HTERT RPE-1 (cell line): ENCODE measurements around the gene NTNG2.

Experiments used
- in situ Hi-C: fragments of 300-500 bp; cut with MboI; formaldehyde crosslinking; loops from 4 replicates; pipeline ENCODE4 v1.14.3; 2020; ENCODE audit warnings: low sequenced_read_pairs

NTNG2 gene

DNA sequence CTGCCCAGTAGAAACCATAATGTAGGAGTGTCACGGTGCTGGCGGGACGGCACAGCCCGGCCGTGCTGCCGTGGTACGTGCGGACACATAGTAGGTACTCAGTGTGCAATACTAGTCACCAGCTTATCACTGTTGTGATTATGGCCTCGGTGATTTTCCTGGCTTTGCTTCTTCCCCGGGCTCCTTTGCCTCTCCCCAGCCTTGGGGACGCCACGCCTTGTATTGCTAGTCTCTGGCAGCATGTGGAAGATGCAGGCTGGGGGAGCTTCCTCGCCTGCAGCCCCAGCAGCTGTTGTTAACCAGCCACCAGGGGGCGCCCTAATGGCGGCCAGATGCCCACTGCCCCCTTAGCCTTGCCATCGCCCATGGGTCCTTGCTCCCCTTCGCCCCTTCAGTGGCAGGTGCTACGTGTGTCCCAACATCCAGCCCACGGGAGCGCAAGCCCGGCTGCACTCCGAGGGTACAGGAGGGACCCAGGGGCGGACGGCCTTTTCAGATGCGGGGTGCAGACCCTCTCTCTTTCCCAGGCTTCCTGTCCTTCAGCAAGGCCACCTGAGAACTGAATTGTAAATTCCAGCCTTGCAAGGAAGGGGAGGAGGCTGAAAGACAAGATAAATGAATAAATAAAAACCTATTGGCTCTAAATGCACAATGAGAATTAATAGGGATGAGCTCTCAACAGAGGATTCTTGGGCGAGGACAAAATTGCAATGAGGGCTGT lies 8.0 kb downstream of the NTNG2 start:
- in situ Hi-C loops, result no loop called here

DNA sequence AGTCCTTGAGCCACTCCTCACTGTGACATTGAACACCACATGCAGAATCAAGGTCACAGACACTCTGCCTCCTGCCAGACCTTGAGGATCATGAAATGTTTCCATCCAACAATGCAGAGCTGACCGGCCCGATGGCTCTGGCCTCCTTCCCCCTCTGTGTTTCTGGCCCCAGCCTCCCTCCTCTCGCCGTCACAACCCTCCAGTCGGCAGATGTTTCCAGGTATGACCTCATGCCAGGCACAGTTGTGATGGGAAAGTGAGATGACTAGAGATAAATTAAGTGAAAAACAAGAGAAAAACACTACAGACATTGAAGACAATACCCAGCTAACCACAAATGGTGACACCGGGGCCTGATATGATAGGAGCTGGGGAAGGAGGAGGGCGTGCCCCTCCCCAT lies 9.8 kb downstream of the NTNG2 start:
- in situ Hi-C loops, result no loop called here

DNA sequence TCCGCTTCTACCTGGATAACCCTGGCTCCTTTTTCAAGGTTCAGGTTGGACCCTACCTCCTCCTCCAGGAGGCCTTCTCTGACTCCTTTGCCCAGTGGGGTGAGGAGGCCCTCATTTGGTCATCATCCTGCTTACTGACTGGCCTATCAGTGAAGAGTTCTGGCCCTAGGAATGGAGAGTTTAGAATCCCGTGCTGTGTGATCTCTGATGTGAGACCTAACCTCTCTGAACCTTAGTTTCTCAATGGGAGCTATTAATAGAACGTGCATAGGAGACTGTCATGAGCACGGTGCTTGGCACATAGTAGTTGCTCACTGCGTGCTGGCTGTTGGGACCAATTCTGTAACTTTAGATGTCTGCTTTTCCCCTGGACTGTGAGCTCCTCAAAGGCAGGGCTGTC lies 10.3 kb downstream of the NTNG2 start:
- in situ Hi-C loops, result no loop called here

DNA sequence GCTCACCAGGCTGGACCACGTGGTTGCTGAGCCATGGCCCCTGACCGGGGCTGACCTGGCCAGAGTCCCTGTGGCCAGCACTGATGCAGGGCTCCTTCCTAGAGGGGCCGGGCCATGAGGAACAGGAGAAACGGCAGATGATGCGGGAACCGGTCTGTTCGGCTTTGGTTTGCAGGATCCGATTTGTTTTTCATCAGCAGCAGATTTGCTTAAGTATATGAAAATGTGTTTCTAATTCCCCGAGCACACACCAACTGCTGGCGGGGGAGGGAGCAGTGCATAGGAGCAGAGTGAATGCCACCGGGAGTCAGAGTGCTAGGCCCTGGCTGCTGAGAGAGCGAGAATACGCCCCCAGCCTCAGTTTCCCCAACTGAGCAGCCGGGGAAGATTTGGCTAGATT lies 13.6 kb downstream of the NTNG2 start:
- in situ Hi-C loops, result no loop called here

DNA sequence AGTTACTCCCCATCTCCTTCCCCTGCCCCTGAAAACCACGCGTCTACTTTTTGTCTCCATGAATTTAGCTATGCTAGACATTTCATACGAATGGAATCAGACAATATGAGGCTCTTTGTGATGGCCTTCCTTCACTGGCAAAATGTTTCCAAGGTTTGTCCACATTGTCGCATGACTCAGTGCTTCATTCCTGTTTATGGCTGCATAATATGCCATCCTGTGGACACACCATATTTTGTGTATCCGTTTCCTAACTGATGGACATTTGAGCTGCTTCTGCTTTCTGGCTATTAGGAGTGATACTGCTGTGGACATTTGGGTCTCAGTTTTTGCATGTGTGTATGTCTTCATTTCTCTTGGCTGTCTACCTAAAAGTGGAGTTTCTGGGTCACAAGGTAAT lies 14.5 kb downstream of the NTNG2 start:
- in situ Hi-C loops, result no loop called here

DNA sequence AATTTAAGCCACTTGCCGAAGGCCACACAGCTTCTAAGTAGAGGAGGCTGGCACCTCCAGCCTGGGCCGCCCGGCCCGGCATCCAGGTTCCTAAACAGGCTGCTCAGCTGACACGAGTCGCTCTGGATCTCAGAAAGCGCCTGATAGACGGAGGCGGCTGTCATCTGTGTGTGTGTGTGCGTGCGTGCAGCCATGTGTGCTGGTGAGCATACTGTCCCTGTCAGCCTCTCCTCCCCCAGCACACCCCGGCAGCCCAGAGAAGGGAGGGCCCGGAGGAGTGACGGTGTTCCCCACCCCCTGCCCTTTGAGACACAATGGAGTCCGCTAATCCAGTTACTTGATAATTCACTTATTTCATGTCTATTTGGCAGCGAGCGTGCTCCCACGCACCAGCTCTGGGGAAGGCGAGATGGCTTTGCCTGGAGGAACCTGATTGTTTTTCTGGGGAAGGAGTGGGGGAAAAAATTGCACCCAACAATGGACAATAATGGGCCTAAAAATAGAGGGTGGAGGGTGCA lies 20.0 kb downstream of the NTNG2 start:
- in situ Hi-C loops, result no loop called here

DNA sequence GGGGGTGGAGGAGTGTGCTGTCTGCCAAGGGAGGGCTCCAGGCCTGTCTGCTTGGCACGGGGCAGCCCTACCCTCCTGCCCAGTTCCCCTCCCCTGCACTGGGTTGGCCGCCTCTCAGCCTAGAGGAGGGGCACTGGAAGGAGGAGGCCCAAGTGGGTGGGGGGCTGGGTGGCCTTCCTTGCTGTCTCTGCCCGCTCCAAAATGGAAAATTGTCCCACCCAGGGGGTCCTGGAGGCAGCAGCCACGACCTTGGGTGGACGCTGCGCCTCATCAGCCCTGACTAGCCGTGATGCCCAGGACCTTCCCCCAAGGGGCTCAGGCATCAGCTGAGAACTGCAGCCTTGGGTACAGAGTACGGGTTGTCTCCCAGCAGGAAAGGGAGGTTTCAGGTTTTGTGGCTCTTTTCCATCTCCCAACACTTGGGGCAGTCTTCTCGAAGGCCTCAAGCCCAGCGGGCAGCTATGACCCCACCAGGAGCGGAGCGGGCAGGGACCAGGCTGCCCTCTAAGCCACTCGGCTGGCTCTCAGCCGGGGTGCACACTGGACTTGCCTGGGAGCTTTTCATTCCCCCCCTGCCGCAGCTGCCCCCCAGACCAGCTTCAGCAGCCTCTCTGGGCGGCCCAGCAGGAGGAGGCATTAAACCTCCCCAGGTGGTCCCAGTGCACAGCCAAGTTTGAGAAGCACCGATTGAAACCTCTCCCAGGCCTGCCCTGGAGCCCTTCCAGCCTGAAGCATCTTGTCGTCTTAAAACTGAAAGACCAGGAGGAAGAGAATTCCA lies 20.6 kb downstream of the NTNG2 start:
- in situ Hi-C loops, result no loop called here

DNA sequence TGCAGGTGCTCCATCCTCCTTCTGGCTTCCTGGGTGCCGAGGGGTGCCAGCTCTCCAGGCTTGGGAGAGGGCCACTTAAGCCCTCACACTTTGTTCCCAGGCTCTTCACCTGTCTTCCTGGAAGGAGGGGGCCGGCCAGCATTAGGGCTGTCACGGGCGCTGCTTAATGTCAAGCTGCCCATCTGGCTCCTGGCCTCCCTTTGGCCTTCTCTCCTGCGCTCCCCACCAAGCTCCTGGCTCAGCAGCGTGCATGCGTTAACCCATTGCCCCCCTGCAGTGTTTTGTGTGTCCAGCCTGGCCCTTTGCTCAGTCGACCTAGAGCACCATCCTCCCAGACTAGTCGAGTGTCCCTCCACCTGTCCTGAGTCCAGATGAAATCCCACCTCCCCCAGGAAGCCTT lies 21.3 kb downstream of the NTNG2 start:
- in situ Hi-C loops, result no loop called here

DNA sequence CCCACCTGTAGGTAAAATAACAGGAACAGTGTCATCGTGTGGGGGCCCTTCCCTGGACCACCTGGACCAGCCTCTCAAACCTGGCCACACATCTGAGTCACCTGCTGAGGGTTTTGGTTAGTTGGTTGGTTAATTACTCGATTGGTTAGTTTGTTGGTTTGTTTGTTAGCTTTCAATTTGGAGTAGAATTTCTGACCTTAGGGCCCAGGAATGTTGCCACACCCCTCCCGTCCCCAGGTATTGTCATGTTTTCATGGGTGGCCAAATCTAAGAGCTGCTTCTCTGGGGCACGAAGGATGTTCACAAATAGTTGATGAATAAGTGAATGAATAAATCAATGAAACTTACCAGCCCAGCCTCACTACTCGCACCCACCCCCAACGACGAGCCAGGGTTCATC lies 21.9 kb downstream of the NTNG2 start:
- in situ Hi-C loops, result no loop called here

DNA sequence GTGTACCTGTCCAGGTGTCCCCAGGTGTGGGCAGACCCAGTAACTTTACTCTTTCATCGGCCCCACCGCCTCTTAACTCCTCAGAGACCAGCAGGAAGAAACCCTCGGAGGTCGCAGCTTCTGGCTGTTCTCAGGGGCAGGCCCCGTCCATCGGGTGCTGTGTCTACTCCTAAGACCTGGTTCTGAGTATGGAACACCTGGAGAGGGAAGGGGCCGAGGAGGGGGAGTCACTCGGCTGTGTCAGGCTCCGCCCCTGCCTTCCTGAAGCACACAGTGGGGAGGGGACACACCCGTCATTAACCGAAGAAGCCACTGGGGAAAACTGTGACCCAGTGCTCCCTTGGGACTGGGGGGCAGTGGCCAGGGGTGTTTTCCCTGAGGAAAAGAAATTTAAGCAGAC lies 22.3 kb downstream of the NTNG2 start:
- in situ Hi-C loops, result no loop called here

DNA sequence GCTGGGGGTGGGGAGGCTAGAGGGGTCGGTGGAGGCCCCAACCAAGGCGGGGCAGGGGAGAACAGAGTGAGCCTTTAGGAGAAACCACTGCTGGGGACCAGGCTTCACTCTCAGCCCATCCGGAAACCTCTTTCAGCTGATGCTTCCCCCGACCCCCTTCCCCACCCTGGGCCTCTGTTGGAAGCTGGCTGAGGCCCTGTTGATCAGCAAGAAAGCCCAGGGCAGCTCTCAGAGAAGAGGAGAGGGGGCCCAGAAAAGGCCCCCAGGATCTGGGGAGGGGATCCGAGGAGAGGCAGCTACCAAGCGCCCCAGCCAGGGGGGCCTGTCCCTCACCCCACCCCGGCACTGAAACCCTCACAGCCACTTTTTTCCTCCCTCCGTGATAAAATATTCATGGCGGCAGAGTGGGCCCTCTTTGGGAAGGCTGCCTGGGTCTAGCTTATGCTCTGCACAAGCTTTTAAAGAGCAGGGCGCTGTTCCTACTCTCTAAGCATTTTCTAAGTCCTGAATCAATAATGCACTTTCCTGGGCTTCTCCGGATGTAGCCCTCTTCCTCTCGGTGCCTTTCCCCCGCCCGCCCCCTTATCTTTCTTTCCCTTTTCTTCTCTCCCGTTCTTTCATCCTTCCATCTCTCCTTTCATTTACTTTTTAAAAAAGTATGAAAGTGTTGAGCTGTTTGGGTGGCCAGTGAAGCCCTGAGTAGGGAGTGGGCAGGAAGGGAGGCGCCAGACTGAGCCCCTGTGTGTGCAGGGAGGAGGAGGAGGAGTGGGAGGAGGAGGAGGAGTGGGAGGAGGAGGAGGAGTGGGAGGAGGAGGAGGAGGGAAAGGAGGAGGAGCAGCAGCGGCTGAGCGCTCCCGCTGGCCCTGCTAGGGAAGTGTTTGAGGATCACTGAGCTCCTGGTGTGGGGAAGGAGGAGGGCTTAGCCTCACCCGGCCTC lies 23.5 kb downstream of the NTNG2 start:
- in situ Hi-C loops, result no loop called here

DNA sequence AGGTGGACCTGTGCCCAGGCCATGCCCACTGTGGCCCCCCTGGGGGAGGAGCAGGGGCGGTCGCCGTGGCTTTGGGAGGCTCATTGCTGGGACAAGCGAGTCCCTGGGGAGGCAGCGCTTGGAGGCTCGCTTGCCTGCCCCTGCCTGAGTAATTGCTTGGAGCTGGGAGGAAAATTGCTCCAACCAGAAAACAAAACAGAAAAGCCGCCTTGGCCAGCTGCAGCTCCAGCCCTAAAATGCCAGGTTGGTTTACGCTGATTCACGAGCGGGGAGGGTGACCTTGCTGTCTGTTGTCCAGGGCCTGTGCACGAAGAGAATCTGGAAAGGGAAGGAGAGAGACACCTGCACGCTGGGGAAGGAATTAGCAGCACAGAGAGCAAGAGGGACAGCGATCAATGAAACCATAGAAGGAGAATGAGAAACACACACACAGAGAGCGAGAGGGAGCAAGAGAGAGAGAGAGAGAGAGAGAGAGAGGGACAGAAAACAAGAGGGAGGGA lies 25.3 kb downstream of the NTNG2 start:
- in situ Hi-C loops, result no loop called here

DNA sequence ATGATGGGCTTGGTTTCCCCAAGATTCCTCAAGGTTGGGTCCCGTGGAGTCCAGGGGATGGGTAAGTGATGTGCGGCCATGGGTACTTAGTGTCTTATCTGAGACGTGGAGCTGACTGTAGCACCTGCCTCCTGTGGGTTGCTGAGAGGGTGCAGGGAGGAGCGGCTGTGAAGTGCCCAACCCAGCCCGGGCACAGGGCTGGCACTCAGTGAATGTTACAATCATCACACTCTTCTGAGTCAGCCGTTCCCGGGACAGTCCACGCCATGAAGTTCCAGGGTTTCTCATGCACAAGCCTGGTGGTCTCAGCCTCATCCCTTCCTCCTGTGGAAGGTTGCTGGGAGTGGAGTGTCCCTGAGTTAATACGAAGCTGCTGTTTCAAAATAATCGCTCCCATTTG lies 29.1 kb downstream of the NTNG2 start:
- in situ Hi-C loops, result no loop called here

DNA sequence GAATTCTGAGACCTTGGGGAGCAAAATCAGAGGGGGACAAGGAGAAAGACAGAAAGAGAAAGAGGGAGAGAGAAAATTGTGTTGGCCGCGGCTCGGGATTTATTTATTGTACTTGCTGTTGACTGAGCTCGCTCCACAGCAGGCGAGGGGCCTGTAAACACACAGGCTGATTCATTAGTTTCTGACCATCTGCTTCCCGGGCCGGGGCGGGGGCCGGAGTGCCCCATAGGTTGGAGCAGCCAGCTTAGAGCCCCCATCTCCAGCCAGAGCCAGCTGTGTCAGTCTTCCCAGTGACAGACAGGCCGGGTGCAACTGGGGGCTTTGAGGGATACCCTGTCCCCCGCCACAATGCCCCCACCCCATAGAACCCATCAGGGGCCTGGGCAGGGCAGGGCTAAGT lies 30.9 kb downstream of the NTNG2 start:
- in situ Hi-C loops, result no loop called here

DNA sequence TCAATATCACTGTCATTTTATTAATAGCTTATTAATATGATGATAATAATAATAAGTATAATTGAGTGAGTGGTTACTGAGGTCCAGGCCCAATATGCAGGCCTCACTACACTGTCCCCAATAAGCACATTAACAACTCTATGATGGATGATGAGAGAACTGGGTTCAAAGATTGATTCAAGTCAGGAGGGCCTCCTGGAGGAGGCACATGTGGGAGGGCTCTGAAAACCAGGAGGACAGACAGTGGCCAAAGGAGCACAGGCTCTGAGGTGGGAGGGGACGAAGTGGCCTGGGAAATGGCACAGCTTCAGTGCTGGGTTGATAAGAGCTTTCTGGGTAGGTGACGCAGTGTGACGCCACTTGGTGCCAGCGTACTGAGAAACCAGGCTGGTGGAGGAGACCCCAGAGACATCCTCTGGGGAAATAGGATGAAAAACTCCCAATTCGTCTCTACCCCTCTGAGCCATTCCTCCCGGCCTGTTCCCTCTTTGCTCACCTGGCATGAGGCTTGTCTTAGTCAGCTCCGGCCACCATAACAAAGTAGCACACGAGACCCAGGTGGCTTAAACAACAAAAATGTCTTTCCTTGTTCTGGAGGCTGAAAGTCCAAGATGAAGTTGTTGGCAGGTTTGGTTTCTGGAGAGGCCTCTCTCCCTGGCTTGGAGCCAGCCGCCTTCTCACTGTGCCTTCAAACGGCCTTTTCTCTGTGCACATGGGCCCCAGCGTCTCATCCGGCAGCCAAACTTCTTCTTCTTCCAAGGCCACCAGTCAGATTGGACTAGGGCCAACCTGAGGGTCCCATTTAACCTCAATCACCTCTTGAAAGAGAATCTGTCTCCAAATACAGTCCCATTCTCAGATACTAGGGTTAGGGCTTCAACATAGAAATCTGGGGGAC lies 31.6 kb downstream of the NTNG2 start:
- in situ Hi-C loops, result no loop called here

DNA sequence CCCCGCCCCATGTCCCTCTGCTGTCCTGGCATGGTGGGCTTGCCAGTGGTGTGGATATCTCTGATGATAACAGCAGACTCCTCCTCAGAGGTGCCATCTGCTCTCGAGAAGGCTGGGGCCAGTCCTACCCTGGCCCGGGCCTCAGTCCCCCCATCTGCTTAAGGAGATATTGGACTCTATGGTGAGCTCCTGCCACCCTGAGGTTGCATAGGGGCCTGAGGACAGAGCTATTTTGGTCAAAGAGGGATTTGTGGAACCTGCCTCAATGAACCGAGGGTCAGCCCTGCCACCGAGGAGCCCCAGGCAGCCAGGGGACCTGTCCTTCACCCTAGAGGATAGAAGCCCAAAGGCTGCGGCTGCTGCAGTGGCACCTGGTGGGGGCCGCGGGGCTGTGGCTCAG lies 32.6 kb downstream of the NTNG2 start:
- in situ Hi-C loops, result no loop called here

DNA sequence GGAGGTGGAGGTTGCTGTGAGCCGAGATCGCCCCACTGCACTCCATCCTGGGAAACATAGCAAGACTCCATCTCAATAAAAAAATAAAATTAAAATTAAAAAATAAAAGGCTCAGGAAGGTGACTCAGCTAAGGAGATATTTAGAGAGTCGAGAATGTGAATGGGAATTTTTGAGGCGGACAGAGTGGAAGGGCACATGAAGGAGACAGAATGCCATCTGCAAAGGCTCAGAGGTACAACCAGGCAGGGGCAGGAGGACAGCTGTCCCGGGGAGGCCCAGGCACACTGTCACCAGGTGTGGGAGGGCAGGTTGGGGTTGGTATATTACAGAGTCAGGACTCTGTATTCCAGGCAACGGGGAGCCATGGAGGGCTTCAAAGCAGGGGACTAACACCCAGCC lies 35.5 kb downstream of the NTNG2 start:
- in situ Hi-C loops, result no loop called here

DNA sequence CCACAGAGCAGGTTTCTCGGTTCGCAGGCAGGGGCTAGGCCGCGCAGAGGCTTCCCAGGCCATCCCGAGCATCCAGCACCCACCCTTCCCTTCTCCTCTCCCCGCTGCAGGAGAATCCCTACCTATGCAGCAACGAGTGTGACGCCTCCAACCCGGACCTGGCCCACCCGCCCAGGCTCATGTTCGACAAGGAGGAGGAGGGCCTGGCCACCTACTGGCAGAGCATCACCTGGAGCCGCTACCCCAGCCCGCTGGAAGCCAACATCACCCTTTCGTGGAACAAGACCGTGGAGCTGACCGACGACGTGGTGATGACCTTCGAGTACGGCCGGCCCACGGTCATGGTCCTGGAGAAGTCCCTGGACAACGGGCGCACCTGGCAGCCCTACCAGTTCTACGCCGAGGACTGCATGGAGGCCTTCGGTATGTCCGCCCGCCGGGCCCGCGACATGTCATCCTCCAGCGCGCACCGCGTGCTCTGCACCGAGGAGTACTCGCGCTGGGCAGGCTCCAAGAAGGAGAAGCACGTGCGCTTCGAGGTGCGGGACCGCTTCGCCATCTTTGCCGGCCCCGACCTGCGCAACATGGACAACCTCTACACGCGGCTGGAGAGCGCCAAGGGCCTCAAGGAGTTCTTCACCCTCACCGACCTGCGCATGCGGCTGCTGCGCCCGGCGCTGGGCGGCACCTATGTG lies 36.1 kb downstream of the NTNG2 start:
- in situ Hi-C loops, result no loop called here

DNA sequence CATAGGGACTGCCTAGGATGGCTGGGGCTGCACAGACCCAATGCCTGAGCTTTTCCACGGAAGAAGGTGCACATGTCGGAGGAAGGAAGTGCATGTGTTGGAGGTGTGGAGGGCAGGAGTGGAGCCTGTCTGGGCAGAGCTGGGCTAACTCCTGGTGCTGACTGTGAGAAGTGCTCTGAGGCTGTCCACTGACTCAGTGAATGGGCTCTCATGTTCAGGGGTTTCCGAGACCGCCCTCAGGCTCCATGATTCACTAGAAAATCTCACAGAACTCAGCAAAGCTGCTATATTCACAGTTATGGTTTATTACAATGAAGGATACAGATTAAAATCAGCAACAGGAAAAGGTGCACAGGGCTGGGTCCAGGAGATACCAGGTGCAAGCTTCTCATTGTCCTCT lies 37.2 kb downstream of the NTNG2 start:
- in situ Hi-C loops, result no loop called here

DNA sequence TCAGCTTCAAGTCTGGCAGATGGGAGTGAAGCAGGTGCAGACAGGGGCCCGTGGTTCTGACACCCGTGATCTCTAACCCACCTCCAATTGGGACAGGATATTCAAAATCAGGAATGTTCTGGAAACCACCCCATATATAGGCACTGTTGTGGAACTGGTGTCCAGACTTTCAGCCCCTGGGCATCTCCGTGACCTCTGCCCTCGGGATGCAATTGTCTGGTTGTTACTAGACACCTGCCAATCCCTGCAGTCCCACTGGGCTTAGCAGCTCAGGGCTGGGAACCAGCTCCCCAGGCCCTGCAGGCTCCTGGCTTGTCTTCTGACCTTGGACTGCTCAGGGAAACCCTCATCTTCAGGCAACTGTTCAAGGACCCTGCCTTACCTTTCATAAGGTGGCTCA lies 38.8 kb downstream of the NTNG2 start:
- in situ Hi-C loops, result no loop called here
